ENCODE measurements around the gene FLT3LG.

DNA sequence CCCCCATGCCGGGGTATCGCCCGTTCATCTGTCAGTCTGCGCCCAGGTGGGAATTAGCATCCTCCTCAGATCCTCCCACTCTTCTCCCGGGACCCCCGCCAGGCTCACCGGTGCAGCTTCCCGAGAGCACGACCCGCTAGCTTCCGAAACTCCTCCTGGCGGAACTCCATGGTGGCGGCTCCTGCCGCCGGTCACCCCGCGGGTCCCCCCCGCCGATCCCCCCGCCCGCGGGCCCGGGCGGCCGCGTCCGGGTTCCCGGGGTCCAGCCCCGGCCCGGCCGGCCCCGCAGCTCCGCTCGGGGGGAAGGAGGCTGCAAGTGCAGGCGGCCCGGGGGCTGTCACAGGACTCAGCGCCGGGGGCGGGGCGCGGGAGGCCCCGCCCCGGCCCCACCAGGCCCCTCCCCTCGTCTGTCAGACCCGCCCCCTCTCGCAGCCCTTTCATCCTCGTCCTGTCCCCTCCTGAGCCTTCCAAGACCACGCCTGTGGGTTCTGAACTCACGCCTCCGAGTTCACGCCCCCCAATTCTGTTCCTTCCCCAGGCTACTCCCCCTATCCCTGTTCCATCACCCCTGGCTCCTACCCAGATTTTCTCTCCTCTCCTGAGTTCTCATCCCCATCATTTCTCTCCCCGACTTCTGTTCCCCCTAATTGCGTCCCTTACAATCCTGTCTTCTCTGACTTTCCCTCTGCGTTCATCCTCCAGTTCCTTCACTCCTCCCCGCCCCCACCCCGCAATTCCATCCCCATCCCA, 32.6 kb upstream of the FLT3LG start, which contains the start of gene SLC17A7:
- no peak for TF ChIP-seq CTCF (IDR thresholded peaks at IDR 0.05)
- no peak for TF ChIP-seq POLR2A (IDR thresholded peaks at IDR 0.05)

Measured in lower leg skin (tissue), 3 donors.